ENCODE data around the gene PLXNB1.

PLXNB1 gene

GRCh38 chr3:48433472-48434118 is 3.7 kb upstream of the PLXNB1 start:
- DNase-seq, result no peak

- no peak for DNase-seq
Observed at GRCh38 chr3:48432411-48433371, 2.8 kb upstream of the PLXNB1 start.

- DNase-seq, result no peak
Observed at GRCh38 chr3:48431224-48432029, 1.5 kb upstream of the PLXNB1 start.

GRCh38 chr3:48430708-48431101 is 819 bp upstream of the PLXNB1 start:
- DNase-seq, result no peak

- peak; percentile 65 to 72 for DNase-seq
Observed at GRCh38 chr3:48429317-48429959, 448 bp downstream of the PLXNB1 start.

GRCh38 chr3:48428572-48429316 is 1.1 kb downstream of the PLXNB1 start:
- DNase-seq, result no peak

- DNase-seq, result no peak
Observed at GRCh38 chr3:48428088-48428571, 1.8 kb downstream of the PLXNB1 start.

GRCh38 chr3:48427630-48427962 is 2.3 kb downstream of the PLXNB1 start:
- no peak for DNase-seq

- DNase-seq, result no peak
Observed at GRCh38 chr3:48426944-48427629, 2.8 kb downstream of the PLXNB1 start.

GRCh38 chr3:48426401-48426909 is 3.4 kb downstream of the PLXNB1 start:
- DNase-seq, result no peak

- no peak for DNase-seq
Observed at GRCh38 chr3:48425281-48425812, 4.5 kb downstream of the PLXNB1 start.

- no peak for DNase-seq
Observed at GRCh38 chr3:48423883-48424695, 5.8 kb downstream of the PLXNB1 start.

GRCh38 chr3:48423241-48423882 is 6.5 kb downstream of the PLXNB1 start:
- DNase-seq, result no peak

- DNase-seq, result no peak
Observed at GRCh38 chr3:48422681-48423080, 7.2 kb downstream of the PLXNB1 start.

GRCh38 chr3:48422272-48422671 is 7.6 kb downstream of the PLXNB1 start:
- no peak for DNase-seq

GRCh38 chr3:48420561-48420960 is 9.3 kb downstream of the PLXNB1 start:
- DNase-seq, result no peak

- DNase-seq, result no peak
Observed at GRCh38 chr3:48419597-48419996, 10.3 kb downstream of the PLXNB1 start.

GRCh38 chr3:48419149-48419548 is 10.7 kb downstream of the PLXNB1 start:
- no peak for DNase-seq

- DNase-seq, result no peak
Observed at GRCh38 chr3:48418651-48419050, 11.2 kb downstream of the PLXNB1 start.

Data from activated CD4-positive, alpha-beta T cell treated with anti-CD3 and anti-CD28 coated beads for 4 hours (primary cell).